ENCODE measurements around the gene CCND1. TPM values are rescaled to one million over a fixed set of nuclear protein-coding genes. Genes with fewer than 3 reads are reported as not detected.

The CCND1 gene
- total RNA-seq, 5 donors from 2014 or later (not counting 1 experiment from before 2014, with no cell fraction given) = 1.0 to 4.2 (median 2.8) TPM

DNA sequence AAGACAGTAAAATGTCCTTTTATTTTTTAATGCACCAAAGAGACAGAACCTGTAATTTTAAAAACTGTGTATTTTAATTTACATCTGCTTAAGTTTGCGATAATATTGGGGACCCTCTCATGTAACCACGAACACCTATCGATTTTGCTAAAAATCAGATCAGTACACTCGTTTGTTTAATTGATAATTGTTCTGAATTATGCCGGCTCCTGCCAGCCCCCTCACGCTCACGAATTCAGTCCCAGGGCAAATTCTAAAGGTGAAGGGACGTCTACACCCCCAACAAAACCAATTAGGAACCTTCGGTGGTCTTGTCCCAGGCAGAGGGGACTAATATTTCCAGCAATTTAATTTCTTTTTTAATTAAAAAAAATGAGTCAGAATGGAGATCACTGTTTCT, 1.1 kb upstream of the CCND1 start:
- ChIA-PET CTCF (no interaction called here), POLR2A (no interaction called here)
- Mint-ChIP-seq H3K27me3 (peaks cover 32 to 51% of the 10 kb centered on the region in 2 donors), H3K4me3 (peak overlapping the region; percentile 34 to 88 (median 63)), H3K36me3 (no peaks in the 10 kb centered on the region), H3K9me3 (no peaks in the 10 kb centered on the region), H3K4me1 (peaks cover 16 to 40% (median 36%) of the 10 kb centered on the region in 3 donors), H3K27ac (no peak overlapping the region)
- no peak overlapping the region for H3K27ac ChIP-seq (ENCODE audit: low read length)
- H3K4me1 ChIP-seq (ENCODE audit: control insufficient read depth in 1 of 2, extremely low read depth in 1 of 2, insufficient read depth in 2 of 2, low read length in 2 of 2) = peaks cover 18 to 62% of the 10 kb centered on the region in 2 experiments
- no peaks in the 10 kb centered on the region for H3K36me3 ChIP-seq (ENCODE audit: control insufficient read depth in 2 of 2, extremely low read depth in 1 of 2, insufficient read depth in 1 of 2, low read length in 1 of 2)
- ATAC-seq (replicated peaks in 1 of 4) (no peak), DNase-seq (no peak)
- peaks cover 10 to 79% of the 10 kb centered on the region in 2 experiments for H3K27me3 ChIP-seq (replicated peaks in 1 of 2; ENCODE audit: control insufficient read depth in 2 of 2, extremely low read depth in 1 of 2, insufficient read depth in 2 of 2, low read length in 1 of 2)
- no CpG with 5 or more reads among the region's 9 CpGs for WGBS (ENCODE audit: insufficient coverage)
- no peaks in the 10 kb centered on the region for H3K9me3 ChIP-seq
- no peak overlapping the region for H3K4me3 ChIP-seq (ENCODE audit: control insufficient read depth in 1 of 2, extremely low read depth in 1 of 2, low read length in 1 of 2)

GRCh38 chr11:69640260-69640994, 529 bp upstream of the CCND1 start:
- 5% methylated on average over 31 of the region's 43 CpGs for WGBS (ENCODE audit: insufficient coverage)
- Mint-ChIP-seq H3K4me3 (peak overlapping the region; percentile 61 to 88 (median 63)), H3K27ac (peak overlapping the region in 1 of 2 donors; percentile 28), H3K27me3 (peaks cover 28 to 45% of the 10 kb centered on the region in 2 donors), H3K9me3 (no peaks in the 10 kb centered on the region), H3K36me3 (no peaks in the 10 kb centered on the region), H3K4me1 (peaks cover 16 to 40% (median 36%) of the 10 kb centered on the region in 3 donors)
- DNase-seq (peak in 1 of 35 experiments; percentile 30), ATAC-seq (replicated peaks in 1 of 4) (no peak)
- Histone ChIP-seq H3K27me3 (replicated peaks in 1 of 2; ENCODE audit: control insufficient read depth in 2 of 2, extremely low read depth in 1 of 2, insufficient read depth in 2 of 2, low read length in 1 of 2) (peaks cover 10 to 84% of the 10 kb centered on the region in 2 experiments), H3K36me3 (ENCODE audit: control insufficient read depth in 2 of 2, extremely low read depth in 1 of 2, insufficient read depth in 1 of 2, low read length in 1 of 2) (no peaks in the 10 kb centered on the region), H3K9me3 (no peaks in the 10 kb centered on the region), H3K4me3 (ENCODE audit: control insufficient read depth in 1 of 2, extremely low read depth in 1 of 2, low read length in 1 of 2) (peak overlapping the region; percentile 7 to 55), H3K4me1 (ENCODE audit: control insufficient read depth in 1 of 2, extremely low read depth in 1 of 2, insufficient read depth in 2 of 2, low read length in 2 of 2) (peaks cover 18 to 62% of the 10 kb centered on the region in 2 experiments), H3K27ac (ENCODE audit: low read length) (no peak overlapping the region)
- POLR2A ChIA-PET = no interaction called here
- CTCF ChIA-PET = interaction anchor here in 1 of 2 donors (0.5 kb wide), 1 partner anchor 464 kb away, joined by 3 read pairs; no protein-coding TSS in a partner anchor

- H3K9me3 Mint-ChIP-seq = no peaks in the 10 kb centered on the region
- H3K36me3 ChIP-seq (ENCODE audit: control insufficient read depth in 2 of 2, extremely low read depth in 1 of 2, insufficient read depth in 1 of 2, low read length in 1 of 2) = no peaks in the 10 kb centered on the region
- no peaks in the 10 kb centered on the region for H3K36me3 Mint-ChIP-seq
- no peak overlapping the region for H3K27ac ChIP-seq (ENCODE audit: low read length)
- peak overlapping the region; percentile 74 to 88 (median 88) for H3K4me3 Mint-ChIP-seq
- ATAC-seq (replicated peaks in 1 of 4) (no peak), DNase-seq (no peak)
- CTCF ChIA-PET = interaction anchor here in 1 of 2 donors (0.5 to 0.6 kb wide), 2 partner anchors 18 to 541 kb away, joined by 3 to 4 read pairs; no protein-coding TSS in a partner anchor
- H3K4me1 ChIP-seq (ENCODE audit: control insufficient read depth in 1 of 2, extremely low read depth in 1 of 2, insufficient read depth in 2 of 2, low read length in 2 of 2) = peaks cover 16 to 58% of the 10 kb centered on the region in 2 experiments
- peaks cover 22 to 34% of the 10 kb centered on the region in 2 donors for H3K27me3 Mint-ChIP-seq
- H3K9me3 ChIP-seq = no peaks in the 10 kb centered on the region
- POLR2A ChIA-PET = no interaction called here
- peaks cover 6 to 74% of the 10 kb centered on the region in 2 experiments for H3K27me3 ChIP-seq (replicated peaks in 1 of 2; ENCODE audit: control insufficient read depth in 2 of 2, extremely low read depth in 1 of 2, insufficient read depth in 2 of 2, low read length in 1 of 2)
- WGBS (ENCODE audit: insufficient coverage) = 1% methylated on average over 59 of the region's 68 CpGs
- H3K4me3 ChIP-seq (ENCODE audit: control insufficient read depth in 1 of 2, extremely low read depth in 1 of 2, low read length in 1 of 2) = peak overlapping the region; percentile 62 to 78
- H3K27ac Mint-ChIP-seq = no peak overlapping the region
- H3K4me1 Mint-ChIP-seq = peaks cover 16 to 36% (median 33%) of the 10 kb centered on the region in 3 donors
Measured at GRCh38 chr11:69641681-69642548, 959 bp downstream of the CCND1 start.

GRCh38 chr11:69642549-69642912, 1.6 kb downstream of the CCND1 start:
- Mint-ChIP-seq H3K27me3 (peaks cover 21 to 31% of the 10 kb centered on the region in 2 donors), H3K4me3 (peak overlapping the region; percentile 55 to 88 (median 58)), H3K9me3 (no peaks in the 10 kb centered on the region), H3K36me3 (no peaks in the 10 kb centered on the region), H3K27ac (no peak overlapping the region), H3K4me1 (peaks cover 16 to 33% (median 30%) of the 10 kb centered on the region in 3 donors)
- ATAC-seq (replicated peaks in 1 of 4) (peak; percentile 46 to 61 (median 50)), DNase-seq (peak in 19 of 35 experiments; percentile 10 to 66 (median 26))
- WGBS (ENCODE audit: insufficient coverage) = 0% methylated on average over 23 of the region's 40 CpGs
- Histone ChIP-seq H3K4me1 (ENCODE audit: control insufficient read depth in 1 of 2, extremely low read depth in 1 of 2, insufficient read depth in 2 of 2, low read length in 2 of 2) (peaks cover 12 to 52% of the 10 kb centered on the region in 2 experiments), H3K27me3 (replicated peaks in 1 of 2; ENCODE audit: control insufficient read depth in 2 of 2, extremely low read depth in 1 of 2, insufficient read depth in 2 of 2, low read length in 1 of 2) (peaks cover 6 to 69% of the 10 kb centered on the region in 2 experiments), H3K9me3 (no peaks in the 10 kb centered on the region), H3K27ac (ENCODE audit: low read length) (no peak overlapping the region), H3K36me3 (ENCODE audit: control insufficient read depth in 2 of 2, extremely low read depth in 1 of 2, insufficient read depth in 1 of 2, low read length in 1 of 2) (no peaks in the 10 kb centered on the region), H3K4me3 (ENCODE audit: control insufficient read depth in 1 of 2, extremely low read depth in 1 of 2, low read length in 1 of 2) (peak overlapping the region; percentile 62 to 78)
- CTCF ChIA-PET = interaction anchor here (0.5 to 1.1 kb wide), 4 partner anchors 19 to 542 kb away, joined by 3 to 4 read pairs (median 3); no protein-coding TSS in a partner anchor
- POLR2A ChIA-PET = interaction anchor here in 1 of 2 donors (0.6 kb wide), 1 partner anchor 1152 kb away, joined by 3 read pairs; no protein-coding TSS in a partner anchor

DNA sequence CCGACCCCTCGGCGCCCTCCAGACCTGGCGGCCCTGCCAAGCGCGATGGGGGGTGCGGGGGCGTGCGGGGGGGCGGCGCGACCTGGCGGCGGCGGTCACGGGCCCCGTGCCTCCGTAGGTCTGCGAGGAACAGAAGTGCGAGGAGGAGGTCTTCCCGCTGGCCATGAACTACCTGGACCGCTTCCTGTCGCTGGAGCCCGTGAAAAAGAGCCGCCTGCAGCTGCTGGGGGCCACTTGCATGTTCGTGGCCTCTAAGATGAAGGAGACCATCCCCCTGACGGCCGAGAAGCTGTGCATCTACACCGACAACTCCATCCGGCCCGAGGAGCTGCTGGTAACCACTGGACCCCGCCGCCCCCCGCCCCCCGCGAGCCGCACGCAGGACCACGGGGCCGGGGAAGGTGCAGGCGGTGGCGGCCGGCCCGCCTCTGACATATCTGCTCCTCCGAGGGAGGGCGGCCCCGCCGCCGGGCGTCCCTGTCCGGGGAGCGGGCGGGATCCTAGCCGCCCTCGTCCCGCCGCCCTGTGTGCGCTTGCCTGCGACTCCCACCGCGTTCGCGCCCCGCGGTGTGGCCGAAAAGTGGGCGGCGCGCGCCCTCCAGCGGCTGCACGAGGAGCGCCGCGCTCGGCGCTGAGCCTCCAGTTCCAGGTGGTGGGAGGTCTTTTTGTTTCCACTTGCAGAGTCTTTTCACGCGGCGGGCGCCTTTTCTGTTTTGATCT, 2.1 kb downstream of the CCND1 start:
- peak; percentile 46 to 89 (median 70) for DNase-seq
- Histone ChIP-seq H3K27ac (ENCODE audit: low read length) (no peak overlapping the region), H3K9me3 (no peaks in the 10 kb centered on the region), H3K27me3 (replicated peaks in 1 of 2; ENCODE audit: control insufficient read depth in 2 of 2, extremely low read depth in 1 of 2, insufficient read depth in 2 of 2, low read length in 1 of 2) (peaks cover 6 to 66% of the 10 kb centered on the region in 2 experiments), H3K36me3 (ENCODE audit: control insufficient read depth in 2 of 2, extremely low read depth in 1 of 2, insufficient read depth in 1 of 2, low read length in 1 of 2) (no peaks in the 10 kb centered on the region), H3K4me1 (ENCODE audit: control insufficient read depth in 1 of 2, extremely low read depth in 1 of 2, insufficient read depth in 2 of 2, low read length in 2 of 2) (peaks cover 11 to 46% of the 10 kb centered on the region in 2 experiments), H3K4me3 (ENCODE audit: control insufficient read depth in 1 of 2, extremely low read depth in 1 of 2, low read length in 1 of 2) (peak overlapping the region; percentile 35 to 62)
- ChIA-PET POLR2A (interaction anchor here in 1 of 2 donors (0.6 kb wide), 1 partner anchor 1151 kb away, joined by 3 read pairs; no protein-coding TSS in a partner anchor), CTCF (interaction anchor here (0.5 to 1.2 kb wide), 5 partner anchors 88 to 543 kb away, joined by 3 to 5 read pairs (median 3); no protein-coding TSS in a partner anchor)
- Mint-ChIP-seq H3K9me3 (no peaks in the 10 kb centered on the region), H3K4me1 (peaks cover 16 to 29% (median 25%) of the 10 kb centered on the region in 3 donors), H3K4me3 (peak overlapping the region; percentile 75 to 88 (median 77)), H3K27me3 (peaks cover 21 to 26% of the 10 kb centered on the region in 2 donors), H3K27ac (no peak overlapping the region), H3K36me3 (no peaks in the 10 kb centered on the region)
- under 1% methylated on average over 65 of the region's 81 CpGs for WGBS (ENCODE audit: insufficient coverage)
- ATAC-seq (replicated peaks in 1 of 4) = peak; percentile 83 to 88 (median 85)

All from T-cell (primary cell).